HEK293 (cell line): ENCODE results near the gene PAF1.

Source experiments
- GLI2 ChIP-seq: fragments of 450-650 bp; formaldehyde crosslinking; IDR thresholded peaks from 2 replicates; pipeline ENCODE4; 2017; ENCODE audit warnings: missing biosample characterization, missing genetic modification characterization, low read depth, borderline replicate concordance
- GLI4 ChIP-seq: fragments of 450-650 bp; formaldehyde crosslinking; IDR thresholded peaks from 2 replicates; pipeline ENCODE4 v1.5.1; 2016; ENCODE audit warnings: missing biosample characterization, missing genetic modification characterization
- GLIS2 ChIP-seq: fragments of 450-650 bp; formaldehyde crosslinking; IDR thresholded peaks from 2 replicates; pipeline ENCODE4 v1.5.1; 2016; ENCODE audit warnings: missing biosample characterization, missing genetic modification characterization
- INSM2 ChIP-seq: fragments of 450-650 bp; formaldehyde crosslinking; IDR thresholded peaks from 2 replicates; pipeline ENCODE4 v1.5.1; 2016; ENCODE audit warnings: missing biosample characterization, missing genetic modification characterization
- KLF1 ChIP-seq: fragments of 450-650 bp; formaldehyde crosslinking; IDR thresholded peaks from 2 replicates; pipeline ENCODE4 v1.5.1; 2016; ENCODE audit warnings: missing biosample characterization, missing genetic modification characterization
- KLF10 ChIP-seq: fragments of 450-650 bp; IDR thresholded peaks from 2 replicates; pipeline ENCODE4 v1.5.1; 2018; ENCODE audit warnings: missing biosample characterization, mild to moderate bottlenecking, missing genetic modification characterization
- KLF9 ChIP-seq: fragments of 450-650 bp; formaldehyde crosslinking; IDR thresholded peaks from 2 replicates; pipeline ENCODE4 v1.5.1; 2016; ENCODE audit warnings: missing biosample characterization, missing genetic modification characterization, low read depth
- PRDM2 ChIP-seq: fragments of 450-650 bp; formaldehyde crosslinking; IDR thresholded peaks from 2 replicates; pipeline ENCODE4 v1.5.1; 2016; ENCODE audit warnings: missing biosample characterization, missing genetic modification characterization, borderline replicate concordance
- ZBTB17 ChIP-seq: fragments of 450-650 bp; formaldehyde crosslinking; IDR thresholded peaks from 2 replicates; pipeline ENCODE4 v1.5.1; 2016; ENCODE audit warnings: missing biosample characterization, missing genetic modification characterization
- ZFP3 ChIP-seq: fragments of 450-650 bp; formaldehyde crosslinking; IDR thresholded peaks from 2 replicates; pipeline ENCODE4 v1.5.1; 2016; ENCODE audit warnings: low read depth, missing biosample characterization, missing genetic modification characterization
- ZFP41 ChIP-seq: fragments of 450-650 bp; formaldehyde crosslinking; IDR thresholded peaks from 2 replicates; pipeline ENCODE4 v1.5.1; 2016; ENCODE audit warnings: missing biosample characterization, missing genetic modification characterization, borderline replicate concordance
- ZNF112 ChIP-seq: fragments of 450-650 bp; formaldehyde crosslinking; IDR thresholded peaks from 2 replicates; pipeline ENCODE4 v1.5.0; 2017; ENCODE audit warnings: missing biosample characterization, missing genetic modification characterization
- ZNF184 ChIP-seq: fragments of 450-650 bp; IDR thresholded peaks from 2 replicates; pipeline ENCODE4 v1.5.1; 2018; ENCODE audit warnings: missing biosample characterization, mild to moderate bottlenecking, missing genetic modification characterization
- ZNF2 ChIP-seq: fragments of 450-650 bp; formaldehyde crosslinking; IDR thresholded peaks from 2 replicates; pipeline ENCODE4 v1.5.1; 2016; ENCODE audit warnings: missing biosample characterization, missing genetic modification characterization
- ZNF223 ChIP-seq: fragments of 450-650 bp; formaldehyde crosslinking; IDR thresholded peaks from 2 replicates; pipeline ENCODE4 v1.5.1; 2016; ENCODE audit warnings: missing biosample characterization, missing genetic modification characterization
- ZNF341 ChIP-seq: fragments of 450-650 bp; formaldehyde crosslinking; IDR thresholded peaks from 2 replicates; pipeline ENCODE4; 2016; ENCODE audit warnings: low read depth, missing biosample characterization, missing genetic modification characterization
- ZNF366 ChIP-seq: fragments of 450-650 bp; formaldehyde crosslinking; conservative IDR thresholded peaks from 2 replicates; pipeline ENCODE4 v1.5.1; 2016; ENCODE audit warnings: missing biosample characterization, missing genetic modification characterization
- ZNF394 ChIP-seq: fragments of 450-650 bp; formaldehyde crosslinking; IDR thresholded peaks from 2 replicates; pipeline ENCODE4 v1.5.1; 2016; ENCODE audit warnings: missing biosample characterization, missing genetic modification characterization, mild to moderate bottlenecking, moderate library complexity, borderline replicate concordance
- ZNF398 ChIP-seq: fragments of 450-650 bp; formaldehyde crosslinking; IDR thresholded peaks from 2 replicates; pipeline ENCODE4 v1.5.1; 2017; ENCODE audit warnings: missing biosample characterization, missing genetic modification characterization
- ZNF510 ChIP-seq: fragments of 450-650 bp; formaldehyde crosslinking; IDR thresholded peaks from 2 replicates; pipeline ENCODE4 v1.5.1; 2018; ENCODE audit warnings: mild to moderate bottlenecking, missing genetic modification characterization, missing biosample characterization; ENCODE audit not compliant: insufficient replicate concordance
- ZNF548 ChIP-seq: fragments of 450-650 bp; formaldehyde crosslinking; IDR thresholded peaks from 2 replicates; pipeline ENCODE4 v1.5.1; 2016; ENCODE audit warnings: missing biosample characterization, missing genetic modification characterization
- ZNF560 ChIP-seq: fragments of 450-650 bp; formaldehyde crosslinking; IDR thresholded peaks from 2 replicates; pipeline ENCODE4 v1.5.1; 2017; ENCODE audit warnings: missing biosample characterization, missing genetic modification characterization, borderline replicate concordance
- ZNF600 ChIP-seq: fragments of 450-650 bp; formaldehyde crosslinking; IDR thresholded peaks from 2 replicates; pipeline ENCODE4 v1.5.1; 2016; ENCODE audit warnings: missing biosample characterization, missing genetic modification characterization
- ZNF629 ChIP-seq: fragments of 450-650 bp; formaldehyde crosslinking; IDR thresholded peaks from 2 replicates; pipeline ENCODE4 v1.5.1; 2017; ENCODE audit warnings: missing biosample characterization, missing genetic modification characterization
- ZNF776 ChIP-seq: fragments of 450-650 bp; formaldehyde crosslinking; IDR thresholded peaks from 2 replicates; pipeline ENCODE4 v1.5.0; 2017; ENCODE audit warnings: missing biosample characterization, missing genetic modification characterization, borderline replicate concordance
- ZSCAN30 ChIP-seq: fragments of 450-650 bp; IDR thresholded peaks from 2 replicates; pipeline ENCODE4 v1.5.1; 2018; ENCODE audit warnings: missing biosample characterization, mild to moderate bottlenecking, missing genetic modification characterization, moderate library complexity
- ZSCAN5A ChIP-seq: fragments of 450-650 bp; formaldehyde crosslinking; IDR thresholded peaks from 2 replicates; pipeline ENCODE4 v1.5.1; 2016; ENCODE audit warnings: missing biosample characterization, missing genetic modification characterization
- TF ChIP-seq, protein P1 (sequence below): fragments of 450-650 bp; formaldehyde crosslinking; IDR thresholded peaks from 2 replicates; pipeline ENCODE4 v1.5.1; 2017; ENCODE audit warnings: missing biosample characterization, missing genetic modification characterization

The PAF1 gene

GRCh38 chr19:39413272-39413910 is 22.5 kb upstream of the PAF1 start (continued):
- TF ChIP-seq INSM2 (tag by site-specific recombination) (no peak), ZNF112 (tag by site-specific recombination) (no peak), ZNF776 (tag by site-specific recombination) (no peak), ZNF600 (tag by site-specific recombination) (no peak), ZNF548 (no peak), GLI2 (tag by site-specific recombination) (no peak), KLF9 (tag by site-specific recombination) (peak; percentile 92), ZNF341 (tag by site-specific recombination) (peak; percentile 100), PRDM2 (tag by site-specific recombination) (no peak), GLIS2 (tag by site-specific recombination) (peak; percentile 96), ZNF510 (tag by site-specific recombination) (no peak), ZSCAN30 (no peak), GLI4 (tag by site-specific recombination) (no peak), ZBTB17 (tag by site-specific recombination) (no peak), ZNF398 (peak; percentile 97), ZNF2 (tag by site-specific recombination) (no peak), ZNF560 (tag by site-specific recombination) (no peak), ZFP41 (tag by site-specific recombination) (no peak), ZNF629 (tag by site-specific recombination) (no peak), ZFP3 (tag by site-specific recombination) (no peak), KLF10 (no peak; the same call in 1 of the 2 replicates), ZNF366 (peak; percentile 37; the same call in 1 of the 2 replicates), ZNF394 (no peak), ZSCAN5A (tag by site-specific recombination) (no peak), ZNF223 (tag by site-specific recombination) (no peak), KLF1 (tag by site-specific recombination) (peak; percentile 68; the same call in 1 of the 2 replicates), ZNF184 (no peak)
- TF ChIP-seq, protein P1, sequence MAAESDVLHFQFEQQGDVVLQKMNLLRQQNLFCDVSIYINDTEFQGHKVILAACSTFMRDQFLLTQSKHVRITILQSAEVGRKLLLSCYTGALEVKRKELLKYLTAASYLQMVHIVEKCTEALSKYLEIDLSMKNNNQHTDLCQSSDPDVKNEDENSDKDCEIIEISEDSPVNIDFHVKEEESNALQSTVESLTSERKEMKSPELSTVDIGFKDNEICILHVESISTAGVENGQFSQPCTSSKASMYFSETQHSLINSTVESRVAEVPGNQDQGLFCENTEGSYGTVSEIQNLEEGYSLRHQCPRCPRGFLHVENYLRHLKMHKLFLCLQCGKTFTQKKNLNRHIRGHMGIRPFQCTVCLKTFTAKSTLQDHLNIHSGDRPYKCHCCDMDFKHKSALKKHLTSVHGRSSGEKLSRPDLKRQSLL (tag by site-specific recombination) = peak; percentile 54; the same call in 1 of the 2 replicates
